Measurements from ENCODE around the gene CRISP2.
"Not testable (repeated sequence)": the region's sequence is repeated elsewhere in the genome, so short reads cannot be mapped to it uniquely, and the experiment has no call there.

Gene CRISP2

DNA sequence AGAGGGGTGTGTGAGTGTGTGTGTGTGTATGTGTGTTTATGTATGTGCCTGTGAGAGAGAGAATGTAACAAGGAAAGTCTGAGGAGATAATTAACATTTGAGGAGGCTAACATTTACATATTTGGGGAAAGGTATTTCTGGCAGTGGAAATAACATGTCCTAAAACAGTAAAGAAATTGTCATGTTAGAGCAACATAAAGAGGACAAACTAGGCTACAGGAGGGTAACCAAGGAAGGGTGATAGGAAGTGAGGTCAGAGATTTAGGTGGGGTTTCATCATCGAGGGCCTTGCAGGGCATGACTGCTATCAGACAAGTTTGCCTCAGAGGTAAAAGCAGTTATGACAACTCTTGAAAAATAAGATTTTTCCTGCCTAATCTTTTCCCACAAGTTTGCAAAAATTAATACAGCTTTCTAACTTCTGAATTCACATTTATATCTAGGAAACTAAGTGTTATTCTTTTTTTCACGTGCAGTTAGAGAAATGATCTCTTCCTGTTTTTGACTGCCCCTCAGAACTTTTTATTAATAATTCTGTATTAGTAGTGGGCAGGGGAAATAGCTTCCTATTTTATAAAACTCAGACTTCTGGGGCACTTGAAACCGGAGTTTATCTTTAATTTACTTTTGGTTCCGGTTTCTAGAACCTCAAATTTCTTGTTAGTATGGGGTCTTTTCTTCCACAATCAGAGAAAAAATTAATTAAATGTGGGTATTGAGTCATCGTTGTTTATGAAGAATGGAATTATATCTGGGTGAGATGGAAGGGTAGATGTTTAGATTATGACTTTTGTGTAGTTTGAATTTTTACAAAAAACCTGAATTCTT lies 46.2 kb downstream of the CRISP2 start:
- peak; percentile 41 for DNase-seq
- Histone ChIP-seq H3K18ac (ENCODE audit: low read length) (no peak overlapping the region), H3K56ac (ENCODE audit: low read length) (no peak overlapping the region), H3K4ac (ENCODE audit: low read depth, low read length) (no peak overlapping the region), H4K8ac (ENCODE audit: low read depth, low read length) (no peak overlapping the region), H2BK120ac (ENCODE audit: low read depth, low read length) (no peak overlapping the region), H4K5ac (ENCODE audit: low read length) (no peak overlapping the region), H3K4me1 (ENCODE audit: control insufficient read depth, low read depth, low read length) (no peaks in the 10 kb centered on the region), H3K27ac (ENCODE audit: low read depth, low read length) (no peak overlapping the region), H2BK15ac (replicated peaks; ENCODE audit: low read depth) (no peak overlapping the region), H3K9ac (ENCODE audit: low read length) (no peak overlapping the region), H3K4me3 (ENCODE audit: low read length) (no peak overlapping the region), H3K23ac (ENCODE audit: low read length) (no peak overlapping the region), H3K27me3 (ENCODE audit: insufficient read depth, low read length, poor library complexity) (no peaks in the 10 kb centered on the region), H2BK5ac (ENCODE audit: low read length) (no peak overlapping the region), H3K4me2 (ENCODE audit: low read length) (no peak overlapping the region), H3K79me2 (ENCODE audit: control insufficient read depth, insufficient read depth, low read length) (no peaks in the 10 kb centered on the region), H3K36me3 (ENCODE audit: control insufficient read depth, insufficient read depth, low read length) (no peaks in the 10 kb centered on the region), H2AK5ac (ENCODE audit: low read length) (no peak overlapping the region), H3K79me1 (ENCODE audit: low read length) (no peaks in the 10 kb centered on the region)
- WGBS (ENCODE audit: extremely low coverage, insufficient coverage, low lambda C conversion rate) = 100% methylated on average over 1 of the region's 5 CpGs

GRCh38 chr6:49666480-49666879 lies 46.9 kb downstream of the CRISP2 start:
- DNase-seq = no peak
- H3K18ac ChIP-seq (ENCODE audit: low read length) = no peak overlapping the region
- no peak overlapping the region for H4K8ac ChIP-seq (ENCODE audit: low read depth, low read length)
- no CpG with 5 or more reads among the region's 1 CpG for WGBS (ENCODE audit: extremely low coverage, insufficient coverage, low lambda C conversion rate)
- H3K23ac ChIP-seq (ENCODE audit: low read length) = no peak overlapping the region
- no peak overlapping the region for H3K4me2 ChIP-seq (ENCODE audit: low read length)
- no peak overlapping the region for H4K5ac ChIP-seq (ENCODE audit: low read length)
- no peak overlapping the region for H3K4me3 ChIP-seq (ENCODE audit: low read length)
- no peaks in the 10 kb centered on the region for H3K27me3 ChIP-seq (ENCODE audit: insufficient read depth, low read length, poor library complexity)
- no peaks in the 10 kb centered on the region for H3K4me1 ChIP-seq (ENCODE audit: control insufficient read depth, low read depth, low read length)
- H3K4ac ChIP-seq (ENCODE audit: low read depth, low read length) = no peak overlapping the region
- no peak overlapping the region for H3K9ac ChIP-seq (ENCODE audit: low read length)
- no peaks in the 10 kb centered on the region for H3K36me3 ChIP-seq (ENCODE audit: control insufficient read depth, insufficient read depth, low read length)
- H2BK120ac ChIP-seq (ENCODE audit: low read depth, low read length) = no peak overlapping the region
- no peak overlapping the region for H3K27ac ChIP-seq (ENCODE audit: low read depth, low read length)
- H2AK5ac ChIP-seq (ENCODE audit: low read length) = no peak overlapping the region
- no peaks in the 10 kb centered on the region for H3K79me2 ChIP-seq (ENCODE audit: control insufficient read depth, insufficient read depth, low read length)
- H2BK5ac ChIP-seq (ENCODE audit: low read length) = no peak overlapping the region
- H2BK15ac ChIP-seq (replicated peaks; ENCODE audit: low read depth) = no peak overlapping the region
- H3K56ac ChIP-seq (ENCODE audit: low read length) = no peak overlapping the region
- no peaks in the 10 kb centered on the region for H3K79me1 ChIP-seq (ENCODE audit: low read length)

GRCh38 chr6:49664817-49665216 lies 48.5 kb downstream of the CRISP2 start:
- H3K79me1 ChIP-seq (ENCODE audit: low read length) = no peaks in the 10 kb centered on the region
- H4K5ac ChIP-seq (ENCODE audit: low read length) = no peak overlapping the region
- no peak overlapping the region for H3K18ac ChIP-seq (ENCODE audit: low read length)
- no peak overlapping the region for H3K23ac ChIP-seq (ENCODE audit: low read length)
- H3K4ac ChIP-seq (ENCODE audit: low read depth, low read length) = no peak overlapping the region
- no peak overlapping the region for H2BK15ac ChIP-seq (replicated peaks; ENCODE audit: low read depth)
- H2BK5ac ChIP-seq (ENCODE audit: low read length) = no peak overlapping the region
- no peak for DNase-seq
- H3K79me2 ChIP-seq (ENCODE audit: control insufficient read depth, insufficient read depth, low read length) = no peaks in the 10 kb centered on the region
- no peaks in the 10 kb centered on the region for H3K4me1 ChIP-seq (ENCODE audit: control insufficient read depth, low read depth, low read length)
- H2AK5ac ChIP-seq (ENCODE audit: low read length) = no peak overlapping the region
- no peak overlapping the region for H3K4me3 ChIP-seq (ENCODE audit: low read length)
- no peaks in the 10 kb centered on the region for H3K36me3 ChIP-seq (ENCODE audit: control insufficient read depth, insufficient read depth, low read length)
- no peak overlapping the region for H3K27ac ChIP-seq (ENCODE audit: low read depth, low read length)
- H3K9ac ChIP-seq (ENCODE audit: low read length) = no peak overlapping the region
- no peak overlapping the region for H3K4me2 ChIP-seq (ENCODE audit: low read length)
- H4K8ac ChIP-seq (ENCODE audit: low read depth, low read length) = no peak overlapping the region
- WGBS (ENCODE audit: extremely low coverage, insufficient coverage, low lambda C conversion rate) = no CpG with 5 or more reads among the region's 3 CpGs
- H3K27me3 ChIP-seq (ENCODE audit: insufficient read depth, low read length, poor library complexity) = no peaks in the 10 kb centered on the region
- no peak overlapping the region for H3K56ac ChIP-seq (ENCODE audit: low read length)
- no peak overlapping the region for H2BK120ac ChIP-seq (ENCODE audit: low read depth, low read length)

GRCh38 chr6:49664054-49664453 lies 49.3 kb downstream of the CRISP2 start:
- H3K56ac ChIP-seq (ENCODE audit: low read length); H3K23ac ChIP-seq (ENCODE audit: low read length); H3K4me2 ChIP-seq (ENCODE audit: low read length); H2BK15ac ChIP-seq (replicated peaks; ENCODE audit: low read depth); H3K79me2 ChIP-seq (ENCODE audit: control insufficient read depth, insufficient read depth, low read length); DNase-seq; H2BK120ac ChIP-seq (ENCODE audit: low read depth, low read length); H4K8ac ChIP-seq (ENCODE audit: low read depth, low read length); H3K4me3 ChIP-seq (ENCODE audit: low read length); H3K36me3 ChIP-seq (ENCODE audit: control insufficient read depth, insufficient read depth, low read length); H3K4ac ChIP-seq (ENCODE audit: low read depth, low read length); H2BK5ac ChIP-seq (ENCODE audit: low read length); H3K18ac ChIP-seq (ENCODE audit: low read length); H3K9ac ChIP-seq (ENCODE audit: low read length); H4K5ac ChIP-seq (ENCODE audit: low read length); H3K79me1 ChIP-seq (ENCODE audit: low read length); H2AK5ac ChIP-seq (ENCODE audit: low read length); H3K27me3 ChIP-seq (ENCODE audit: insufficient read depth, low read length, poor library complexity); H3K4me1 ChIP-seq (ENCODE audit: control insufficient read depth, low read depth, low read length); H3K27ac ChIP-seq (ENCODE audit: low read depth, low read length): not testable (repeated sequence)
- no CpG with 5 or more reads among the region's 1 CpG for WGBS (ENCODE audit: extremely low coverage, insufficient coverage, low lambda C conversion rate)

GRCh38 chr6:49662892-49663261 lies 50.5 kb downstream of the CRISP2 start:
- Histone ChIP-seq H3K4me1 (ENCODE audit: control insufficient read depth, low read depth, low read length) (no peaks in the 10 kb centered on the region), H3K9ac (ENCODE audit: low read length) (no peak overlapping the region), H3K56ac (ENCODE audit: low read length) (no peak overlapping the region), H3K27me3 (ENCODE audit: insufficient read depth, low read length, poor library complexity) (no peaks in the 10 kb centered on the region), H3K27ac (ENCODE audit: low read depth, low read length) (no peak overlapping the region), H2BK15ac (replicated peaks; ENCODE audit: low read depth) (no peak overlapping the region), H3K4me3 (ENCODE audit: low read length) (no peak overlapping the region), H3K18ac (ENCODE audit: low read length) (no peak overlapping the region), H3K4me2 (ENCODE audit: low read length) (no peak overlapping the region), H4K5ac (ENCODE audit: low read length) (no peak overlapping the region), H3K4ac (ENCODE audit: low read depth, low read length) (no peak overlapping the region), H2BK5ac (ENCODE audit: low read length) (no peak overlapping the region), H3K79me2 (ENCODE audit: control insufficient read depth, insufficient read depth, low read length) (no peaks in the 10 kb centered on the region), H3K79me1 (ENCODE audit: low read length) (no peaks in the 10 kb centered on the region), H3K23ac (ENCODE audit: low read length) (no peak overlapping the region), H2AK5ac (ENCODE audit: low read length) (no peak overlapping the region), H4K8ac (ENCODE audit: low read depth, low read length) (no peak overlapping the region), H3K36me3 (ENCODE audit: control insufficient read depth, insufficient read depth, low read length) (no peaks in the 10 kb centered on the region), H2BK120ac (ENCODE audit: low read depth, low read length) (no peak overlapping the region)
- no CpG with 5 or more reads among the region's 1 CpG for WGBS (ENCODE audit: extremely low coverage, insufficient coverage, low lambda C conversion rate)
- DNase-seq = no peak

Measured in mesendoderm (in vitro differentiated cells).